Fibroblast of lung (primary cell): ENCODE measurements around the gene DEPDC5. TPM values are rescaled to one million over a fixed set of nuclear protein-coding genes. Genes with fewer than 3 reads are reported as not detected.

Experiments used
- DNase-seq, 2 donors: peaks; one replicate each; pipeline versions ENCODE4 v3.0.0 to v3.0.0-alpha.2; 2010; ENCODE audit warnings: low read depth in 2 of 2
- H2AFZ ChIP-seq: 2 replicates; pipeline ENCODE4 v1.5.1; 2012; ENCODE audit warnings: low read length, control low read depth, inconsistent platforms
- H3K27ac ChIP-seq: 2 replicates; pipeline ENCODE4 v1.5.1; 2011; ENCODE audit warnings: low read length, control low read depth; ENCODE audit not compliant: insufficient read depth
- H3K27me3 ChIP-seq: 2 replicates; pipeline ENCODE4 v1.5.1; 2011; ENCODE audit warnings: mild to moderate bottlenecking, low read length; ENCODE audit not compliant: control insufficient read depth, insufficient read depth
- H3K36me3 ChIP-seq: 2 replicates; pipeline ENCODE4 v1.5.1; 2011; ENCODE audit warnings: low read length; ENCODE audit not compliant: control insufficient read depth, insufficient read depth
- H3K4me1 ChIP-seq: 2 replicates; pipeline ENCODE4 v1.5.1; 2011; ENCODE audit warnings: low read length; ENCODE audit not compliant: control insufficient read depth, insufficient read depth; ENCODE audit errors: extremely low read depth
- H3K4me2 ChIP-seq: 2 replicates; pipeline ENCODE4 v1.5.1; 2011; ENCODE audit warnings: low read length, control low read depth; ENCODE audit not compliant: insufficient read depth; ENCODE audit errors: extremely low read depth
- H3K4me3 ChIP-seq, 4 experiments: fragments of 200-600 bp in 1 of 4; sonication (generic) in 1 of 4; replicated peaks in 1 of 4; 2 replicates each; pipeline ENCODE4 v1.5.1; 2011 to 2016; ENCODE audit warnings: low read length in 4 of 4, low read depth in 3 of 4, mild to moderate bottlenecking in 3 of 4, control low read depth in 2 of 4, inconsistent platforms in 1 of 4, mixed read lengths in 1 of 4; ENCODE audit not compliant: insufficient read depth in 1 of 4; ENCODE audit errors: control extremely low read depth in 1 of 4
- H3K79me2 ChIP-seq: 2 replicates; pipeline ENCODE4 v1.5.1; 2012; ENCODE audit warnings: mild to moderate bottlenecking, low read length, inconsistent platforms; ENCODE audit not compliant: control insufficient read depth, insufficient read depth
- H3K9ac ChIP-seq: 2 replicates; pipeline ENCODE4 v1.5.1; 2011; ENCODE audit warnings: mild to moderate bottlenecking, low read length, control low read depth; ENCODE audit not compliant: insufficient read depth
- H3K9me3 ChIP-seq: 2 replicates; pipeline ENCODE4 v1.5.1; 2012; ENCODE audit warnings: low read depth, low read length; ENCODE audit not compliant: control insufficient read depth, insufficient read depth
- H4K20me1 ChIP-seq: 2 replicates; pipeline ENCODE4 v1.5.1; 2011; ENCODE audit warnings: low read length; ENCODE audit not compliant: control insufficient read depth, insufficient read depth; ENCODE audit errors: extremely low read depth
- EZH2 ChIP-seq: IDR thresholded peaks from 2 replicates; pipeline ENCODE4 v1.5.1; 2012; ENCODE audit warnings: low read length, control low read depth, mild to moderate bottlenecking; ENCODE audit errors: missing control alignments
- polyA plus RNA-seq, 2 donors: library from polyadenylated mRNA; depleted of rRNA in 1 of 2; stranded (reverse) in 1 of 2; unstranded in 1 of 2; fragments of >200 nt; gene quantifications; 2 replicates each; pipeline ENCODE4 v1.2.1, GENCODE V29; 2011 to 2012; ENCODE audit warnings: missing spikeins in 1 of 2
- total RNA-seq: library from RNA; depleted of rRNA; stranded (reverse); fragments of >200 nt; gene quantifications from 2 replicates; pipeline ENCODE4 v1.2.1, GENCODE V29; 2014
- TF ChIP-seq, protein P1 (sequence below), 2 donors: IDR thresholded peaks in 1 of 2; conservative IDR thresholded peaks in 1 of 2; 1 replicate in 1 of 2; 2 replicates in 1 of 2; pipeline ENCODE4 v1.5.1; 2011 to 2012; ENCODE audit warnings: low read length in 2 of 2, control low read depth in 1 of 2, inconsistent platforms in 1 of 2, low read depth in 1 of 2, mild to moderate bottlenecking in 1 of 2

DEPDC5 gene
- total and polyA plus RNA-seq, 2 donors (not counting 1 experiment from before 2014, with no cell fraction given): 10.4 to 10.7 TPM

DNA sequence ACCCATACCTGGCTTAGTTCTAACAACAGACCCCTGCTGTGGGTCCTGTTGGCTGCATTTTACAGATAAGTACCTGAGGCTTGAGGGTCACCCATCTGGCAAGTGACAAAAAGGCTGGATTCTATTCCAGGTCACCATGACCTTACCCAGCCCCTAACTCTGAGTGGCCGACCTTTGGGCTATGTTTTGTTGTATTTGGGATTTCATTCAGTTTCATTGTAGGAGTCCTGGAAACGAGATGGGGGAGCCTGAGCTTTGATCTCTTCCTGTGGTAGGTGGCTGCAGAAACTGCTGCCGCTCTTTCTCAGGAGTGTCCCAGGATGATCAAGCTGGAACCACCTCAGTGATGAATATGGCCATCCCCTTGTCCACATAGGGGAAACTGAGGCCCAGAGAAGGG, 165.9 kb downstream of the DEPDC5 start:
- Histone ChIP-seq H3K9me3 (no peaks in the 10 kb centered on the region), H3K27me3 (no peaks in the 10 kb centered on the region), H4K20me1 (no peaks in the 10 kb centered on the region), H3K36me3 (no peaks in the 10 kb centered on the region), H3K4me3 (no peak overlapping the region), H3K27ac (no peak overlapping the region), H3K9ac (no peak overlapping the region), H2AFZ (no peak overlapping the region), H3K4me1 (no peaks in the 10 kb centered on the region), H3K4me2 (no peak overlapping the region), H3K79me2 (no peaks in the 10 kb centered on the region)
- DNase-seq: no peak
- TF ChIP-seq, protein P1, sequence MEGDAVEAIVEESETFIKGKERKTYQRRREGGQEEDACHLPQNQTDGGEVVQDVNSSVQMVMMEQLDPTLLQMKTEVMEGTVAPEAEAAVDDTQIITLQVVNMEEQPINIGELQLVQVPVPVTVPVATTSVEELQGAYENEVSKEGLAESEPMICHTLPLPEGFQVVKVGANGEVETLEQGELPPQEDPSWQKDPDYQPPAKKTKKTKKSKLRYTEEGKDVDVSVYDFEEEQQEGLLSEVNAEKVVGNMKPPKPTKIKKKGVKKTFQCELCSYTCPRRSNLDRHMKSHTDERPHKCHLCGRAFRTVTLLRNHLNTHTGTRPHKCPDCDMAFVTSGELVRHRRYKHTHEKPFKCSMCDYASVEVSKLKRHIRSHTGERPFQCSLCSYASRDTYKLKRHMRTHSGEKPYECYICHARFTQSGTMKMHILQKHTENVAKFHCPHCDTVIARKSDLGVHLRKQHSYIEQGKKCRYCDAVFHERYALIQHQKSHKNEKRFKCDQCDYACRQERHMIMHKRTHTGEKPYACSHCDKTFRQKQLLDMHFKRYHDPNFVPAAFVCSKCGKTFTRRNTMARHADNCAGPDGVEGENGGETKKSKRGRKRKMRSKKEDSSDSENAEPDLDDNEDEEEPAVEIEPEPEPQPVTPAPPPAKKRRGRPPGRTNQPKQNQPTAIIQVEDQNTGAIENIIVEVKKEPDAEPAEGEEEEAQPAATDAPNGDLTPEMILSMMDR (conservative IDR thresholded peaks at IDR 0.05 in 1 of 2, IDR thresholded peaks at IDR 0.05 in 1 of 2; ENCODE audit: low read depth in 1 of 2, low read length in 2 of 2): no peak
- no peak for TF ChIP-seq EZH2

DNA sequence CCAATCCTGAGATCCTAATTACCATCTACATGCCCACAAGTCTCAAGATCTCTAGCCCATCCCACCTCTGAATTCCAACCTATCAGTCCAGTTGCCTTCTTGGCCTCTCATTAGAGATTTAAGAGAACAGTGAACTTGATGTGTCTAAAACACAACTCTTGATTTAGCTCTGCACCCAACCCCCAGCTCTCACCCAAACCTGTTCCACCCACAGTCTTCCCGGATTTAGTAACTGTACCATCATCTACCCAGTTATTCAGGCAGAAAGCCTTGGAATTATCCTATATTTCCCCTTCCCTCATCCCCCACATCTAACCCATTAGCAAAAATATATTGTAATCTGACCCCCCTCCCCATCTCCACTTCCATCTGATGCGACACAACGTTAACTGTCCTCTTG, 166.5 kb downstream of the DEPDC5 start:
- no peak for TF ChIP-seq EZH2
- TF ChIP-seq, protein P1 (conservative IDR thresholded peaks at IDR 0.05 in 1 of 2, IDR thresholded peaks at IDR 0.05 in 1 of 2; ENCODE audit: low read depth in 1 of 2, low read length in 2 of 2): no peak
- Histone ChIP-seq H3K9ac (no peak overlapping the region), H4K20me1 (no peaks in the 10 kb centered on the region), H3K4me2 (no peak overlapping the region), H2AFZ (no peak overlapping the region), H3K9me3 (no peaks in the 10 kb centered on the region), H3K27ac (no peak overlapping the region), H3K4me3 (no peak overlapping the region), H3K4me1 (no peaks in the 10 kb centered on the region), H3K36me3 (no peaks in the 10 kb centered on the region), H3K79me2 (no peaks in the 10 kb centered on the region), H3K27me3 (no peaks in the 10 kb centered on the region)
- no peak for DNase-seq

DNA sequence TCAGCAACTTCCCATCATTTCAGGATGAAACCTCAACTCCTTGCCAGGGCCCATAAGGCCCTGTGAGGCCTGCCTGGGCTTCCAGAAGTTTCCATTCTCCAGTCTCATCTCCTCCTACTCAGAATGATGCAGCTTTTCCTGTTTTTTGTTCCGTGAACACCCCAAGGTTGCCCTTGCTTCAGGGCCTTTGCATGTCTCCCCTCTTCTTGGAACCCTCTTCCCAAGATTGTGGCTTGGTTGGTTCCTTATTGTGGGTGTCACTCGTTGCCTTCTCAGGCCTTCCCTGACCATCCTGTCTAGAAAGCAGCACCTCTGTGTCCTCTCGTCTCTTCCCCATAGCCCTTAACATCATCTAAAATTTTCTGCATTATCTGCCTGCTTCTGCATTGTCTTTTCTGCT, 167.3 kb downstream of the DEPDC5 start:
- no peak overlapping the region for H3K27ac ChIP-seq
- H3K36me3 ChIP-seq: no peaks in the 10 kb centered on the region
- DNase-seq: no peak
- H3K27me3 ChIP-seq: no peaks in the 10 kb centered on the region
- H3K9me3 ChIP-seq: no peaks in the 10 kb centered on the region
- no peaks in the 10 kb centered on the region for H3K4me1 ChIP-seq
- H4K20me1 ChIP-seq: no peaks in the 10 kb centered on the region
- H2AFZ ChIP-seq: no peak overlapping the region
- H3K4me3 ChIP-seq: no peak overlapping the region
- H3K4me2 ChIP-seq: no peak overlapping the region
- TF ChIP-seq, protein P1 (conservative IDR thresholded peaks at IDR 0.05 in 1 of 2, IDR thresholded peaks at IDR 0.05 in 1 of 2; ENCODE audit: low read depth in 1 of 2, low read length in 2 of 2): no peak
- no peak for TF ChIP-seq EZH2
- H3K79me2 ChIP-seq: no peaks in the 10 kb centered on the region
- H3K9ac ChIP-seq: no peak overlapping the region
